Upper lobe of left lung (tissue), 4 donors: Measurements from ENCODE around the gene PIH1D1.

Source experiments
- EP300 ChIP-seq, 4 donors: sonication (generic); formaldehyde crosslinking; IDR thresholded peaks; one replicate each; pipeline ENCODE4 v1.5.1; 2017; ENCODE audit warnings: antibody characterized with exemption in 4 of 4, control low read depth in 2 of 4
- POLR2A ChIP-seq, 4 donors: fragments of 450-650 bp; IDR thresholded peaks; one replicate each; pipeline ENCODE4 v1.5.1; 2016 to 2017; ENCODE audit warnings: antibody characterized with exemption in 4 of 4, mild to moderate bottlenecking in 2 of 4
- POLR2AphosphoS5 ChIP-seq, 2 donors: sonication (generic); formaldehyde crosslinking; IDR thresholded peaks; one replicate each; pipeline ENCODE4 v1.5.1; 2017; ENCODE audit warnings: antibody characterized with exemption in 2 of 2
- TF ChIP-seq, protein P1 (sequence below), 6 experiments: fragments of 450-650 bp in 4 of 6; fragments of 200-600 bp in 2 of 6; sonication (generic) in 2 of 6; IDR thresholded peaks; one replicate each; pipeline ENCODE4 v1.5.1; 2016 to 2019; ENCODE audit warnings: antibody characterized with exemption in 6 of 6

DNA sequence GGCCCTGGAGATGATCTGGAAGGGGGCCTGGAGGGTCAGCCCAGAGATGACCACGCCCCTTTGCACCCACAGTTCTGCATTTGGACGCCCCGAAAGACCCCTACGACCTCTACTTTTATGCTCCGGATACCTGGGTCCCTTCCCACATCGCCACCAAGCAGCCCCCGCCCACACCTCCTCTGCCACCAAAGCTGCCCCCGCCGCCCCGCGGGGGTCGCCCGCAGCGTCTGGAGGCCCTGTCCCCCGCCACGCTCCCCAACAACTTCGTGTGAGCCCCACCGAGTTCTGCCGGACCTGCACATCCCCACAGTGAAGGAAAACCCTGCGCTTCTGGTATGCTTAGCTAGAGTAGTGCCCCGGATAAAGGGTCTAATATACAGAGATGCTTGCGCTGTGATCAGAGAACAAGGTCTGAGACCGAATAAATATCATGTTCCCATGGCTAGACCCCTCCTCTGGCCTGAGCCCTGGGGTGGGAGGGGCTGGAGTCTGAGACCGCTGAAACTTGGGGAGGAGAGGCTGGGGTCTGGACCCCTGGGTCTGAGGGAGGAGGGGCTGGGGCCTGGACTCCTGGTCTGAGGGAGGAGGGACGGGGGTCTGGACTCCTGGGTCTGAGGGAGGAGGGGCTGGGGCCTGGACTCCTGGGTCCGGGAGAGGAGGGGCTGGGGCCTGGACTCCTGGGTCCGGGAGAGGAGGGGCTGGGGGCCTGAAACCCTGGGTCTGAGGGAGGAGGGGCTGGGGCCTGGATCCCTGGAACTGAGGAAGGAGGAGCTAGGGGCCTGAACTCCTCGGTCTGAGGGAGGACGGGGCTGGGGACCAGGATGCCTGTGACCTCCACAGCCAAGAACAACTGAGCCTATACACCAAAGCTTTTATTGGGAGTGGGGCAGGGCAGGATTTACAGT, 22.8 kb downstream of the PIH1D1 start:
- TF ChIP-seq, protein P1, sequence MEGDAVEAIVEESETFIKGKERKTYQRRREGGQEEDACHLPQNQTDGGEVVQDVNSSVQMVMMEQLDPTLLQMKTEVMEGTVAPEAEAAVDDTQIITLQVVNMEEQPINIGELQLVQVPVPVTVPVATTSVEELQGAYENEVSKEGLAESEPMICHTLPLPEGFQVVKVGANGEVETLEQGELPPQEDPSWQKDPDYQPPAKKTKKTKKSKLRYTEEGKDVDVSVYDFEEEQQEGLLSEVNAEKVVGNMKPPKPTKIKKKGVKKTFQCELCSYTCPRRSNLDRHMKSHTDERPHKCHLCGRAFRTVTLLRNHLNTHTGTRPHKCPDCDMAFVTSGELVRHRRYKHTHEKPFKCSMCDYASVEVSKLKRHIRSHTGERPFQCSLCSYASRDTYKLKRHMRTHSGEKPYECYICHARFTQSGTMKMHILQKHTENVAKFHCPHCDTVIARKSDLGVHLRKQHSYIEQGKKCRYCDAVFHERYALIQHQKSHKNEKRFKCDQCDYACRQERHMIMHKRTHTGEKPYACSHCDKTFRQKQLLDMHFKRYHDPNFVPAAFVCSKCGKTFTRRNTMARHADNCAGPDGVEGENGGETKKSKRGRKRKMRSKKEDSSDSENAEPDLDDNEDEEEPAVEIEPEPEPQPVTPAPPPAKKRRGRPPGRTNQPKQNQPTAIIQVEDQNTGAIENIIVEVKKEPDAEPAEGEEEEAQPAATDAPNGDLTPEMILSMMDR (IDR thresholded peaks at IDR 0.05), result no peak
- no peak for TF ChIP-seq POLR2AphosphoS5 (IDR thresholded peaks at IDR 0.05)
- TF ChIP-seq POLR2A (IDR thresholded peaks at IDR 0.05), result no peak
- no peak for TF ChIP-seq EP300 (IDR thresholded peaks at IDR 0.05)
